ENCODE data around the gene L1CAM.

Gene L1CAM

GRCh38 chrX:153902385-153902784 lies 16.4 kb upstream of the L1CAM start:
- Histone ChIP-seq H3K27ac (ENCODE audit: low read depth, low read length) (no peak overlapping the region), H3K4me3 (ENCODE audit: low read depth, low read length) (no peak overlapping the region), H3K9ac (ENCODE audit: low read length) (no peak overlapping the region), H3K4me1 (ENCODE audit: control insufficient read depth, insufficient read depth, low read length) (peaks cover 30% of the 10 kb centered on the region; the same call in 1 of the 2 replicates), H3K36me3 (ENCODE audit: control insufficient read depth, insufficient read depth, low read length) (no peaks in the 10 kb centered on the region), H3K27me3 (ENCODE audit: control insufficient read depth, insufficient read depth, low read length) (no peaks in the 10 kb centered on the region), H3K9me3 (ENCODE audit: control insufficient read depth, insufficient read depth, low read depth, low read length) (peaks cover 11% of the 10 kb centered on the region; the same call in 1 of the 2 replicates)

- H3K4me3 ChIP-seq (ENCODE audit: low read depth, low read length) = no peak overlapping the region
- no peaks in the 10 kb centered on the region; the same call in 1 of the 2 replicates for H3K27me3 ChIP-seq (ENCODE audit: control insufficient read depth, insufficient read depth, low read length)
- H3K27ac ChIP-seq (ENCODE audit: low read depth, low read length) = no peak overlapping the region
- no peaks in the 10 kb centered on the region for H3K36me3 ChIP-seq (ENCODE audit: control insufficient read depth, insufficient read depth, low read length)
- H3K4me1 ChIP-seq (ENCODE audit: control insufficient read depth, insufficient read depth, low read length) = peaks cover 30% of the 10 kb centered on the region; the same call in 1 of the 2 replicates
- H3K9me3 ChIP-seq (ENCODE audit: control insufficient read depth, insufficient read depth, low read depth, low read length) = peaks cover 12% of the 10 kb centered on the region; the same call in 1 of the 2 replicates
- H3K9ac ChIP-seq (ENCODE audit: low read length) = no peak overlapping the region
Observed at GRCh38 chrX:153901753-153902140, 15.8 kb upstream of the L1CAM start.

GRCh38 chrX:153900831-153901752 lies 15.1 kb upstream of the L1CAM start:
- H3K9me3 ChIP-seq (ENCODE audit: control insufficient read depth, insufficient read depth, low read depth, low read length) = peaks cover 13% of the 10 kb centered on the region; the same call in 1 of the 2 replicates
- H3K4me1 ChIP-seq (ENCODE audit: control insufficient read depth, insufficient read depth, low read length) = peaks cover 30% of the 10 kb centered on the region; the same call in 1 of the 2 replicates
- no peaks in the 10 kb centered on the region; the same call in 1 of the 2 replicates for H3K27me3 ChIP-seq (ENCODE audit: control insufficient read depth, insufficient read depth, low read length)
- no peak overlapping the region for H3K9ac ChIP-seq (ENCODE audit: low read length)
- H3K36me3 ChIP-seq (ENCODE audit: control insufficient read depth, insufficient read depth, low read length) = no peaks in the 10 kb centered on the region
- no peak overlapping the region for H3K4me3 ChIP-seq (ENCODE audit: low read depth, low read length)
- H3K27ac ChIP-seq (ENCODE audit: low read depth, low read length) = no peak overlapping the region

GRCh38 chrX:153897899-153898298 lies 11.9 kb upstream of the L1CAM start:
- H3K4me3 ChIP-seq (ENCODE audit: low read depth, low read length) = no peak overlapping the region
- no peak overlapping the region for H3K27ac ChIP-seq (ENCODE audit: low read depth, low read length)
- H3K27me3 ChIP-seq (ENCODE audit: control insufficient read depth, insufficient read depth, low read length) = no peaks in the 10 kb centered on the region; the same call in 1 of the 2 replicates
- H3K4me1 ChIP-seq (ENCODE audit: control insufficient read depth, insufficient read depth, low read length) = peaks cover 19% of the 10 kb centered on the region; the same call in 1 of the 2 replicates
- H3K9me3 ChIP-seq (ENCODE audit: control insufficient read depth, insufficient read depth, low read depth, low read length) = peaks cover 7% of the 10 kb centered on the region; the same call in 1 of the 2 replicates
- H3K36me3 ChIP-seq (ENCODE audit: control insufficient read depth, insufficient read depth, low read length) = no peaks in the 10 kb centered on the region
- H3K9ac ChIP-seq (ENCODE audit: low read length) = no peak overlapping the region

GRCh38 chrX:153889123-153889522 lies 3.1 kb upstream of the L1CAM start:
- peaks cover 35% of the 10 kb centered on the region for H3K27me3 ChIP-seq (ENCODE audit: control insufficient read depth, insufficient read depth, low read length)
- no peak overlapping the region for H3K27ac ChIP-seq (ENCODE audit: low read depth, low read length)
- peaks cover 13% of the 10 kb centered on the region; the same call in 1 of the 2 replicates for H3K9me3 ChIP-seq (ENCODE audit: control insufficient read depth, insufficient read depth, low read depth, low read length)

GRCh38 chrX:153888344-153888743 lies 2.4 kb upstream of the L1CAM start:
- Histone ChIP-seq H3K4me1 (ENCODE audit: control insufficient read depth, insufficient read depth, low read length) (peaks cover 29% of the 10 kb centered on the region; the same call in 1 of the 2 replicates), H3K27ac (ENCODE audit: low read depth, low read length) (no peak overlapping the region), H3K9me3 (ENCODE audit: control insufficient read depth, insufficient read depth, low read depth, low read length) (peaks cover 11% of the 10 kb centered on the region; the same call in 1 of the 2 replicates), H3K27me3 (ENCODE audit: control insufficient read depth, insufficient read depth, low read length) (peaks cover 42% of the 10 kb centered on the region), H3K9ac (ENCODE audit: low read length) (no peak overlapping the region), H3K4me3 (ENCODE audit: low read depth, low read length) (no peak overlapping the region), H3K36me3 (ENCODE audit: control insufficient read depth, insufficient read depth, low read length) (no peaks in the 10 kb centered on the region)

More at GRCh38 chrX:153889123-153889522, 3.1 kb upstream of the L1CAM start:
- Histone ChIP-seq H3K36me3 (ENCODE audit: control insufficient read depth, insufficient read depth, low read length) (no peaks in the 10 kb centered on the region), H3K9ac (ENCODE audit: low read length) (no peak overlapping the region), H3K4me3 (ENCODE audit: low read depth, low read length) (no peak overlapping the region), H3K4me1 (ENCODE audit: control insufficient read depth, insufficient read depth, low read length) (peaks cover 21% of the 10 kb centered on the region; the same call in 1 of the 2 replicates)

- peaks cover 38% of the 10 kb centered on the region; the same call in 1 of the 2 replicates for H3K4me1 ChIP-seq (ENCODE audit: control insufficient read depth, insufficient read depth, low read length)
- peak overlapping the region; percentile 10; the same call in 1 of the 2 replicates for H3K4me3 ChIP-seq (ENCODE audit: low read depth, low read length)
- H3K27ac ChIP-seq (ENCODE audit: low read depth, low read length) = no peak overlapping the region
- peaks cover 42% of the 10 kb centered on the region for H3K27me3 ChIP-seq (ENCODE audit: control insufficient read depth, insufficient read depth, low read length)
- H3K36me3 ChIP-seq (ENCODE audit: control insufficient read depth, insufficient read depth, low read length) = no peaks in the 10 kb centered on the region
- no peak overlapping the region for H3K9ac ChIP-seq (ENCODE audit: low read length)
- H3K9me3 ChIP-seq (ENCODE audit: control insufficient read depth, insufficient read depth, low read depth, low read length) = peaks cover 11% of the 10 kb centered on the region; the same call in 1 of the 2 replicates
Observed at GRCh38 chrX:153887385-153887784, 1.4 kb upstream of the L1CAM start.

GRCh38 chrX:153886915-153887314 lies 942 bp upstream of the L1CAM start:
- Histone ChIP-seq H3K4me1 (ENCODE audit: control insufficient read depth, insufficient read depth, low read length) (peaks cover 43% of the 10 kb centered on the region; the same call in 1 of the 2 replicates), H3K9ac (ENCODE audit: low read length) (peak overlapping the region; percentile 74), H3K36me3 (ENCODE audit: control insufficient read depth, insufficient read depth, low read length) (no peaks in the 10 kb centered on the region), H3K4me3 (ENCODE audit: low read depth, low read length) (peak overlapping the region; percentile 66), H3K27me3 (ENCODE audit: control insufficient read depth, insufficient read depth, low read length) (peaks cover 42% of the 10 kb centered on the region), H3K9me3 (ENCODE audit: control insufficient read depth, insufficient read depth, low read depth, low read length) (peaks cover 11% of the 10 kb centered on the region; the same call in 1 of the 2 replicates), H3K27ac (ENCODE audit: low read depth, low read length) (peak overlapping the region; percentile 58; the same call in 1 of the 2 replicates)

- Histone ChIP-seq H3K27me3 (ENCODE audit: control insufficient read depth, insufficient read depth, low read length) (peaks cover 51% of the 10 kb centered on the region), H3K9me3 (ENCODE audit: control insufficient read depth, insufficient read depth, low read depth, low read length) (peaks cover 15% of the 10 kb centered on the region; the same call in 1 of the 2 replicates), H3K27ac (ENCODE audit: low read depth, low read length) (no peak overlapping the region), H3K4me1 (ENCODE audit: control insufficient read depth, insufficient read depth, low read length) (peaks cover 59% of the 10 kb centered on the region; the same call in 1 of the 2 replicates), H3K4me3 (ENCODE audit: low read depth, low read length) (peak overlapping the region; percentile 61), H3K9ac (ENCODE audit: low read length) (peak overlapping the region; percentile 64), H3K36me3 (ENCODE audit: control insufficient read depth, insufficient read depth, low read length) (no peaks in the 10 kb centered on the region)
Observed at GRCh38 chrX:153885208-153885787, 675 bp downstream of the L1CAM start.

GRCh38 chrX:153884590-153884989 lies 1.4 kb downstream of the L1CAM start:
- peaks cover 66% of the 10 kb centered on the region for H3K4me1 ChIP-seq (ENCODE audit: control insufficient read depth, insufficient read depth, low read length)
- H3K27ac ChIP-seq (ENCODE audit: low read depth, low read length) = no peak overlapping the region
- H3K9me3 ChIP-seq (ENCODE audit: control insufficient read depth, insufficient read depth, low read depth, low read length) = peaks cover 13% of the 10 kb centered on the region; the same call in 1 of the 2 replicates
- peaks cover 59% of the 10 kb centered on the region for H3K27me3 ChIP-seq (ENCODE audit: control insufficient read depth, insufficient read depth, low read length)
- no peak overlapping the region for H3K9ac ChIP-seq (ENCODE audit: low read length)
- peak overlapping the region; percentile 61 for H3K4me3 ChIP-seq (ENCODE audit: low read depth, low read length)
- no peaks in the 10 kb centered on the region for H3K36me3 ChIP-seq (ENCODE audit: control insufficient read depth, insufficient read depth, low read length)

Measured in HUES6 (cell line).